NCI-H748 treated with DMSO at 0.1 percent for 48 hours (cell line): ENCODE measurements around the gene CKB.
A peak's percentile ranks its signal among the peaks of the same experiment; 100 is the strongest.

Experiments used
- DNase-seq: peaks from one replicate; lab custom pipeline; 2025; lab: John Stamatoyannopoulos, UW

Gene CKB

GRCh38 chr14:103549361-103550311 is 27.0 kb upstream of the CKB start:
- no peak for DNase-seq

- no peak for DNase-seq
These were observed 26.1 kb upstream of the CKB start for GRCh38 chr14:103548463-103549351.

- no peak for DNase-seq
These were observed 25.4 kb upstream of the CKB start for GRCh38 chr14:103547941-103548462.

GRCh38 chr14:103547455-103547940 is 24.9 kb upstream of the CKB start:
- no peak for DNase-seq

GRCh38 chr14:103546652-103547454 is 24.2 kb upstream of the CKB start:
- peak; percentile 24 for DNase-seq

GRCh38 chr14:103545915-103546651 is 23.5 kb upstream of the CKB start:
- DNase-seq, result no peak

- DNase-seq, result no peak
These were observed 22.7 kb upstream of the CKB start for GRCh38 chr14:103545219-103545914.

- no peak for DNase-seq
These were observed 22.0 kb upstream of the CKB start for GRCh38 chr14:103544388-103545218.

GRCh38 chr14:103543721-103544387 is 21.2 kb upstream of the CKB start:
- no peak for DNase-seq

- no peak for DNase-seq
These were observed 20.5 kb upstream of the CKB start for GRCh38 chr14:103543140-103543539.

- no peak for DNase-seq
These were observed 20.0 kb upstream of the CKB start for GRCh38 chr14:103542605-103543088.

- DNase-seq, result no peak
These were observed 19.3 kb upstream of the CKB start for GRCh38 chr14:103541709-103542604.

GRCh38 chr14:103540821-103541708 is 18.4 kb upstream of the CKB start:
- DNase-seq, result no peak

- DNase-seq, result no peak
These were observed 16.6 kb upstream of the CKB start for GRCh38 chr14:103539056-103539825.

GRCh38 chr14:103538291-103539055 is 15.8 kb upstream of the CKB start:
- no peak for DNase-seq
